NOMO-1 treated with DMSO at 0.1 percent for 48 hours (cell line): ENCODE results near the gene MRPL54.

Source experiments
- DNase-seq: peaks from one replicate; lab custom pipeline; 2025; ENCODE audit not compliant: unreplicated experiment; lab: John Stamatoyannopoulos, UW

Gene MRPL54

GRCh38 chr19:3762501-3763459 is at the start of gene MRPL54:
Gene MRPL54 (plus strand): TSS chr19:3762682. CDS start chr19:3762701, 19 bp downstream.
- peak; percentile 99 for DNase-seq

GRCh38 chr19:3716147-3716668 is 46.3 kb upstream of the MRPL54 start:
- DNase-seq = no peak

GRCh38 chr19:3719868-3720267 is 42.6 kb upstream of the MRPL54 start:
- DNase-seq = no peak

- no peak for DNase-seq
Observed at GRCh38 chr19:3720349-3720917, 42.0 kb upstream of the MRPL54 start.

- DNase-seq = peak; percentile 90
Observed at GRCh38 chr19:3721131-3721886, 41.2 kb upstream of the MRPL54 start.

DNA sequence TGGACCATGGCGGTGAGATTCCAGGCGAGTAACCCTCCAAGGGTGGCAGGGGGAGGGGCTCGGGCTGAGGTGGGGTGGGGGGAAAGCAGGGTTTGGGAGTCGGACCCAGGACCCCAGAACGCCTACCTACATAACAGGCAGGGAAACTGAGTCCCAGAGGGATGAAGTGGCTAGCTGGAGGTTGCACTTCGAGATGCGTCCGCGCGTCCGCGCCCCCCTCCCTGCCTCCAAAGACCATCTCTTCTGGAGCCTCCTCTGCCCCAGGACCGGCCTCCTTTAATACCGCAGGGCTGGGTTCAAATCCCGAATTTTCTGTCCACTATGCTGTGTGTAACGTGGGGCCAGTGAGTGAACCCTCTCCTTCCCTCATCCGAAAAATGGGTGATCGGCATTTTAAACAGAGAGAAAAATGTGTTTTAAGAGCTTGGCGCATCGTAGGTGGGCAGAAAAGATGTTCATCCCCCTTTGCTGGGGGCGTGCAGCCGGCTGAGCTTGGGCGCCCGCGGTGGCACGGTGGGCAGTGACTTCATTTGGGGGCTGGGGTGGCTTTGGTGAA is 40.5 kb upstream of the MRPL54 start:
- no peak for DNase-seq

DNA sequence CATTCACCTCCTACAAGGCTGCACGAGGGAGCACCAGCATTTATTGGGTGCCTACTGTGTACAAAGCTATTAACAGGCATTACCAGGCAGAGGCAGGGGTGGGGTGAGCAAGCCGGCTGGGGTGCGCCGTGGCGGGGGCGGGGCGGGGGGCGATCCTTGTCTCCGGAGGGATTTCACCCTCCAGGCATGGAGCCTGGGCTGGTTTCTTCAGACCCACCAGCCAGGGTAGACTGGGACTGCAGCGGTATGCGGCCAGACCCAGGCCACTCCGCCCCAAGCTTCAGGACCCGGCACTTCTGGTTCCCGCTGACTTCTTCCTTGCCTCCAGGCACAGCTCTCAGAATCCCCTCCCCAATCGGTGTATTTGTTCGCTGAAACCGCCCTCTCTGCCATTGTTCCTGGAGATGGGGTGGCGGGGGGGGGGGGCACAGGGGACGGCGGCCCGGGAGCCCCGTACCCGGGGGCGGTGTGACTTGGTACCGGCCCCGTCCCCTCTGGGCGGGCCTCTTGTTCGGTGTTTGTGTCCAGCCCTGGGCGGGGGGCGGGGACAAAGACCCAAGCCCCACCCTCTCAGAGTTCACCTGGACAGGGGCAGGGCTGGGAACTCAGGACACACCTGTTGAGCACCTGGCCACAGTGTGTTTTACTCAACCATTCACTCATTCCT is 39.9 kb upstream of the MRPL54 start:
- DNase-seq = no peak

DNA sequence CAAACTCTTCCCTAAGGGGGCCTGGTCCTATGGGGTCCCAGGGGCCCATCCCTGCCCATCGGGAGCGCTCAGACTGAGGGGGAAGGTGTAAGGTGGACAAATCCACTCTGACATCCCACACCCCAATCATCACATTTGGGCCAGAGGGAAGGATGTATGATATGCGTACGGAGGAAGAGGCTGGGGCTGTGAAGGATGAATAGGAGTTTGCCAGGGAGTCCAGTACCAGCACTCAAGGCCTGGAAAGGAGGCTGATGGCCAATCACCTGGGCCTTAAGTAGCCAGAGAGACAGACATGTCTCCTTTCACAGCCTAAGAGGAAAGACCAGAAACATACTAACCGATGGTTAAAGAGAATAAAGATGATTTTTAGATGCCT is 39.4 kb upstream of the MRPL54 start:
- DNase-seq = no peak

DNA sequence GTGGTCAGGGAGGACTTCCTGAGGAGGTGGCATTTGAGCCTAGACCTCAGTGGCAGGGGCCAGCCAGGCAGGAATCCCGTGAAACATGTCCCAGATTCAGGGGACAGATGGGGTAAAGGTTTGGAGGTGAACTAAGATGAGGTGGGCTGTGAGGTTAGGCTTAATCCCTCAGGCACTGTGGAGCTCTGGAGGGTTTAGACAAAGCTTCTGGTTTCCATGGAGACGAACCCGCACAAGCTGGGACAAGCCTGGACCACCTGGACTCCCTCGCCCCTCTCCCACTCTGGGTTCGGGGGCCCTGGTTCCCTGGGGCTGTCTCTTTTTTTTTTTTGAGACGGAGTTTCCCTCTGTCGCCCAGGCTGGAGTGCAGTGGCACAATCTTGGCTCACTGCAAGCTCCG is 38.6 kb upstream of the MRPL54 start:
- DNase-seq = no peak

DNA sequence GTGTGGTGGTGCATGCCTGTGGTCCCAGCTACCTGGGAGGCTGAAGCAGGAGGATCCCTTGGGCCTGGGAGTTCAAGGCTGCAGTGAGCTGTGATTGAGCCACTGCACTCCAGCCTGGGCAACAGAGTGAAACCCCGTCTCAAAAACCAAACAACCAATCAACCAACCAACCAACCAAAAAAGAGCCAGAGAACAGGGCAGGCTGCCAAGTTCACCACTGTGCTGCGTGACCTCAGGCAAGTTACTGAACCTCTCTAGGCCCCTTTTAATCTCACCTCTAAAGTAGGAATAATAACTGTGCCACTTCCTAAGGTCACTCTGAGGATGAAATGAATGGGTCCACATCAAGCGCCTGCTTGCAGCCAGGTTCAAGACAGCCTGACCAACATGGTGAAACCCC is 37.4 kb upstream of the MRPL54 start:
- no peak for DNase-seq

- DNase-seq = no peak
Observed at GRCh38 chr19:3725640-3726310, 36.7 kb upstream of the MRPL54 start.

- no peak for DNase-seq
Observed at GRCh38 chr19:3730457-3730958, 32.0 kb upstream of the MRPL54 start.

DNA sequence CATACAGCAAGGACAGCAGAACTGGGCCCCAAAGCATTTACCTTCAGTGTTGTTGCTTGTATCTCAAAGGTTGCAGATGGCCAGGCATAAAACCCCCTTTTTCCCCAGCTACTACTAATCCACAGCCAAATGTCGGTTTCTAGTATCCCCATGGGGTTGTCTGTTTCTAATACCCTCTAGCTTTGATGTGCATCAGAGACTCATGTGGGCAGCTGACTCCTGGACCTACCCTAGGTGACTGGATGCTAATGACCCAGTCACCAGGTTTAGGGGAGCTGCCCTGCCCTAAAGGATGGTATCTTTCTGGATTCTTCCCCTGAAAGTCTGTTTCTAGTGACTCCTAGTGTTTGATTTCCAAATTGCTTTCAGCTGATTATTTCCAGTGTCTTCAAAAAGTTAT is 30.4 kb upstream of the MRPL54 start:
- no peak for DNase-seq

GRCh38 chr19:3733549-3734309 is 28.8 kb upstream of the MRPL54 start:
- DNase-seq = no peak

- no peak for DNase-seq
Observed at GRCh38 chr19:3734310-3734600, 28.2 kb upstream of the MRPL54 start.

DNA sequence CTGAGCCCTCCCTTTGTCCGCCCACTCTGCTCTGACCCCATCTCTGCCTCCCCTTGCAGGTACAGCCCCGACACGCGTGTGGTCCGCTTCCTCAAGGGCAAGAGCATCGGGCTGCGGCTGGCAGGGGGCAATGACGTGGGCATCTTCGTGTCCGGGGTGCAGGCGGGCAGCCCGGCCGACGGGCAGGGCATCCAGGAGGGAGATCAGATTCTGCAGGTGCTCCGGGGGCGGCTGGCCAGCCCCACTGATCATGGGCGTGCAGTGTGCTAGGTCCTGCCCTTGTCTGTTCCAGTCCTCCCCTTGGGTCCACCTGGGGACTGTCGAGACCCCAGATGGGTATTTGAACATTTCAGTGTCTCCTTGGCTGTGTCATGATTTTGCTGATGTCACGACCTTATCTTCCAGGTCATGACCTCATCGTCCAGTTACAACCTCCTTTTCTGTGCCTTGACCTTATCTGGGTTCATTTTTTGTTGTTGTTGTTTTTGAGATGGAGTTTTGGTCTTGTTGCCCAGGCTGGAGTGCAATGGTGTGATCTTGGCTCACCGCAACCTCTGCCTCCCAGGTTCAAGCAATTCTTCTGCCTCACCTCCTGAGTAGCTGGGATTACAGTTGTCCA is 26.3 kb upstream of the MRPL54 start:
- no peak for DNase-seq

GRCh38 chr19:3737487-3738205 is 24.8 kb upstream of the MRPL54 start:
- no peak for DNase-seq

DNA sequence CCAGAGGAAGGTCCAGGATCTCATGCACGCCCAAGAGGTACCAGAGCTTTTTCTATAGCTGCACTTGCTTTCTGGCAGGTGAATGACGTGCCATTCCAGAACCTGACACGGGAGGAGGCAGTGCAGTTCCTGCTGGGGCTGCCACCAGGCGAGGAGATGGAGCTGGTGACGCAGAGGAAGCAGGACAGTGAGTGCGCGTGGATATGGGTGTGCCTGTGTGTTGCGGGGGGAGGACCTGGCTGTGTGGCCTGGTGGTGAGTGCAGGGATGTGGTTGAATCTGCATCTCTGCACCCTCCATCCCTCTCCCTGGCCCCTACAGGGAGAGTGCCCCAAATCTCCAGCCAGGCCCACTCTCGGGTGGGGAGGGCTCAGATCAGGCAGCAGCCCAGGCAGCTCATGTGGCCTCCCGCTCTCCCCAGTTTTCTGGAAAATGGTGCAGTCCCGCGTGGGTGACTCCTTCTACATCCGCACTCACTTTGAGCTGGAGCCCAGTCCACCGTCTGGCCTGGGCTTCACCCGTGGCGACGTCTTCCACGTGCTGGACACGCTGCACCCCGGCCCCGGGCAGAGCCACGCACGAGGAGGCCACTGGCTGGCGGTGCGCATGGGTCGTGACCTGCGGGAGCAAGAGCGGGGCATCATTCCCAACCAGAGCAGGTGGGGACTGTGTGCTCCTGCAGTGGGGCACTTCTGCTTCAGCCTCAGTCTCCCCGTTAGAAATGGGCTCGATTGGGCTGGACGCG is 23.8 kb upstream of the MRPL54 start:
- no peak for DNase-seq
